Mesenchymal stem cell (in vitro differentiated cells and primary cell): ENCODE data around the gene TBC1D22A.

ENCODE experiments used
- DNase-seq: peaks from one replicate; pipeline ENCODE4 v3.0.0-alpha.2; 2013
- H2AFZ ChIP-seq: one replicate; pipeline ENCODE4 v1.6.1; 2013; ENCODE audit warnings: low read depth, mild to moderate bottlenecking, control low read depth, inconsistent platforms, low read length, moderate library complexity
- H2AK5ac ChIP-seq: 2 replicates; pipeline ENCODE4 v1.6.1; 2013; ENCODE audit warnings: low read length, moderate library complexity, mild to moderate bottlenecking, inconsistent platforms; ENCODE audit not compliant: severe bottlenecking
- H2BK120ac ChIP-seq: one replicate; pipeline ENCODE4 v1.6.1; 2013; ENCODE audit warnings: low read depth, mild to moderate bottlenecking, inconsistent platforms, low read length, moderate library complexity
- H2BK12ac ChIP-seq, 2 experiments: one replicate each; pipeline ENCODE4 v1.6.1; 2013; ENCODE audit warnings: inconsistent platforms in 2 of 2, low read length in 2 of 2, mild to moderate bottlenecking in 2 of 2, moderate library complexity in 2 of 2, control low read depth in 1 of 2
- H2BK15ac ChIP-seq: one replicate; pipeline ENCODE4 v1.6.1; 2013; ENCODE audit warnings: mild to moderate bottlenecking, low read depth, inconsistent platforms; ENCODE audit not compliant: poor library complexity, severe bottlenecking
- H2BK5ac ChIP-seq: 2 replicates; pipeline ENCODE4 v1.6.1; 2013; ENCODE audit warnings: low read depth, mild to moderate bottlenecking, low read length, control low read depth, inconsistent platforms; ENCODE audit not compliant: poor library complexity, severe bottlenecking
- H3K14ac ChIP-seq, 2 experiments: one replicate each; pipeline ENCODE4 v1.6.1; 2013; ENCODE audit warnings: inconsistent platforms in 2 of 2, low read length in 2 of 2, control low read depth in 1 of 2, mild to moderate bottlenecking in 1 of 2, moderate library complexity in 1 of 2
- H3K18ac ChIP-seq, 2 experiments: one replicate each; pipeline ENCODE4 v1.6.1; 2013; ENCODE audit warnings: inconsistent platforms in 2 of 2, low read length in 2 of 2, control low read depth in 1 of 2, low read depth in 1 of 2, mild to moderate bottlenecking in 1 of 2
- H3K23ac ChIP-seq, 2 experiments: one replicate each; pipeline ENCODE4 v1.6.1; 2013; ENCODE audit warnings: inconsistent platforms in 2 of 2, low read length in 2 of 2, mild to moderate bottlenecking in 2 of 2, moderate library complexity in 2 of 2, control low read depth in 1 of 2
- H3K27ac ChIP-seq: 2 replicates; pipeline ENCODE4 v1.5.1; 2013; ENCODE audit warnings: mild to moderate bottlenecking, moderate library complexity, low read length, control low read depth, inconsistent platforms; ENCODE audit not compliant: poor library complexity, severe bottlenecking
- H3K27me3 ChIP-seq, 2 experiments: 2 replicates each; pipeline versions ENCODE4 v1.6.1 to v1.7.0; 2013; ENCODE audit warnings: low read length in 2 of 2, mild to moderate bottlenecking in 2 of 2, moderate library complexity in 2 of 2, control low read depth in 1 of 2, inconsistent platforms in 1 of 2; ENCODE audit not compliant: control insufficient read depth in 1 of 2, insufficient read depth in 1 of 2
- H3K36me3 ChIP-seq, 2 experiments: 2 replicates each; pipeline versions ENCODE4 v1.6.1 to v1.7.0; 2013; ENCODE audit warnings: low read length in 2 of 2, control low read depth in 1 of 2, inconsistent platforms in 1 of 2, low read depth in 1 of 2, mild to moderate bottlenecking in 1 of 2; ENCODE audit not compliant: insufficient read depth in 2 of 2, control insufficient read depth in 1 of 2
- H3K4ac ChIP-seq, 2 experiments: one replicate each; pipeline ENCODE4 v1.6.1; 2013; ENCODE audit warnings: inconsistent platforms in 2 of 2, low read length in 2 of 2, mild to moderate bottlenecking in 2 of 2, moderate library complexity in 2 of 2, control low read depth in 1 of 2, low read depth in 1 of 2
- H3K4me1 ChIP-seq: 2 replicates; pipeline ENCODE4 v1.6.1; 2013; ENCODE audit warnings: low read depth, low read length, control low read depth; ENCODE audit not compliant: control insufficient read depth, insufficient read depth
- H3K4me2 ChIP-seq: 2 replicates; pipeline ENCODE4 v1.6.1; 2013; ENCODE audit warnings: low read length, mild to moderate bottlenecking, inconsistent platforms; ENCODE audit not compliant: poor library complexity, severe bottlenecking
- H3K4me3 ChIP-seq, 2 experiments: 2 replicates each; pipeline versions ENCODE4 v1.5.1 to v1.7.0; 2013; ENCODE audit warnings: low read length in 2 of 2, mild to moderate bottlenecking in 2 of 2, control low read depth in 1 of 2, low read depth in 1 of 2; ENCODE audit not compliant: insufficient read depth in 1 of 2
- H3K79me1 ChIP-seq: replicated peaks from 2 replicates; pipeline ENCODE4 v1.6.1; 2013; ENCODE audit warnings: mild to moderate bottlenecking, control low read depth, low read length, inconsistent platforms; ENCODE audit not compliant: poor library complexity, severe bottlenecking
- H3K9ac ChIP-seq: 2 replicates; pipeline ENCODE4 v1.7.0; 2013; ENCODE audit warnings: mild to moderate bottlenecking, low read length, moderate library complexity
- H3K9me3 ChIP-seq: 2 replicates; pipeline ENCODE4 v1.7.0; 2013; ENCODE audit warnings: mild to moderate bottlenecking, low read length; ENCODE audit not compliant: control insufficient read depth
- H4K8ac ChIP-seq: one replicate; pipeline ENCODE4 v1.6.1; 2013; ENCODE audit warnings: inconsistent platforms, mild to moderate bottlenecking, low read length, moderate library complexity
- H4K91ac ChIP-seq: one replicate; pipeline ENCODE4 v1.6.1; 2013; ENCODE audit warnings: mild to moderate bottlenecking, low read length, inconsistent platforms
- WGBS: methylation state at CpG from one replicate; pipeline ENCODE4 v1.1.7; 2013; ENCODE audit warnings: mixed read lengths; 5-methylcytosine and 5-hydroxymethylcytosine counted together

TBC1D22A gene

GRCh38 chr22:47055461-47055860 is 293.0 kb downstream of the TBC1D22A start:
- Histone ChIP-seq H3K36me3 (peaks cover 6 to 45% of the 10 kb centered on the region in 2 experiments), H3K4me3 (no peak overlapping the region), H2BK5ac (no peak overlapping the region), H4K91ac (no peak overlapping the region), H2AK5ac (no peak overlapping the region), H3K9me3 (no peaks in the 10 kb centered on the region), H3K4me1 (peaks cover 42% of the 10 kb centered on the region), H3K79me1 (peaks cover 29% of the 10 kb centered on the region), H2BK15ac (no peak overlapping the region), H3K18ac (no peak overlapping the region), H3K9ac (no peak overlapping the region), H3K4me2 (no peak overlapping the region), H4K8ac (no peak overlapping the region), H3K14ac (no peak overlapping the region), H3K27me3 (no peaks in the 10 kb centered on the region), H3K23ac (no peak overlapping the region), H2BK12ac (no peak overlapping the region), H3K27ac (no peak overlapping the region), H2BK120ac (no peak overlapping the region), H3K4ac (no peak overlapping the region), H2AFZ (no peak overlapping the region)
- whole genome bisulfite sequencing, result 98% methylated on average over 4 of the region's 4 CpGs
- DNase-seq, result no peak

GRCh38 chr22:47055921-47056320 is 293.5 kb downstream of the TBC1D22A start:
- Histone ChIP-seq H3K27me3 (no peaks in the 10 kb centered on the region), H3K4me3 (no peak overlapping the region), H3K27ac (no peak overlapping the region), H2AFZ (no peak overlapping the region), H4K91ac (no peak overlapping the region), H4K8ac (no peak overlapping the region), H2AK5ac (no peak overlapping the region), H3K4ac (no peak overlapping the region), H2BK12ac (no peak overlapping the region), H3K23ac (no peak overlapping the region), H3K79me1 (peaks cover 26% of the 10 kb centered on the region), H3K4me1 (peaks cover 42% of the 10 kb centered on the region), H2BK15ac (no peak overlapping the region), H3K9me3 (no peaks in the 10 kb centered on the region), H3K18ac (no peak overlapping the region), H3K9ac (no peak overlapping the region), H2BK120ac (no peak overlapping the region), H2BK5ac (no peak overlapping the region), H3K4me2 (no peak overlapping the region), H3K14ac (no peak overlapping the region), H3K36me3 (peaks cover 7 to 47% of the 10 kb centered on the region in 2 experiments)
- 96% methylated on average over 15 of the region's 15 CpGs for WGBS
- DNase-seq, result no peak

- WGBS, result 96% methylated on average over 9 of the region's 9 CpGs
Observed at GRCh38 chr22:47056361-47056760, 293.9 kb downstream of the TBC1D22A start.

GRCh38 chr22:47056776-47057470 is 294.5 kb downstream of the TBC1D22A start:
- Histone ChIP-seq H2AFZ (no peak overlapping the region), H3K27ac (no peak overlapping the region), H3K9me3 (no peaks in the 10 kb centered on the region), H3K18ac (no peak overlapping the region), H3K4ac (no peak overlapping the region), H2AK5ac (no peak overlapping the region), H2BK12ac (no peak overlapping the region), H3K79me1 (peaks cover 25% of the 10 kb centered on the region), H2BK5ac (no peak overlapping the region), H3K27me3 (no peaks in the 10 kb centered on the region), H3K4me1 (peaks cover 35% of the 10 kb centered on the region), H4K91ac (no peak overlapping the region), H4K8ac (no peak overlapping the region), H2BK120ac (no peak overlapping the region), H3K36me3 (peaks cover 15 to 53% of the 10 kb centered on the region in 2 experiments), H2BK15ac (no peak overlapping the region), H3K4me2 (no peak overlapping the region), H3K9ac (no peak overlapping the region), H3K14ac (no peak overlapping the region), H3K23ac (no peak overlapping the region), H3K4me3 (no peak overlapping the region)
- DNase-seq, result no peak
- 95% methylated on average over 16 of the region's 18 CpGs for WGBS

More at GRCh38 chr22:47056361-47056760, 293.9 kb downstream of the TBC1D22A start:
- Histone ChIP-seq H2BK15ac (no peak overlapping the region), H4K91ac (no peak overlapping the region), H3K9me3 (no peaks in the 10 kb centered on the region), H3K4me2 (no peak overlapping the region), H3K27me3 (no peaks in the 10 kb centered on the region), H3K4ac (no peak overlapping the region), H3K4me3 (no peak overlapping the region), H3K18ac (no peak overlapping the region), H2BK5ac (no peak overlapping the region), H3K79me1 (peaks cover 25% of the 10 kb centered on the region), H2AK5ac (no peak overlapping the region), H3K4me1 (peaks cover 41% of the 10 kb centered on the region), H3K9ac (no peak overlapping the region), H2BK12ac (no peak overlapping the region), H3K36me3 (peaks cover 12 to 51% of the 10 kb centered on the region in 2 experiments), H3K27ac (no peak overlapping the region), H2BK120ac (no peak overlapping the region), H2AFZ (no peak overlapping the region), H4K8ac (no peak overlapping the region), H3K23ac (no peak overlapping the region), H3K14ac (no peak overlapping the region)
- no peak for DNase-seq
